Activated naive CD8-positive, alpha-beta T cell treated with anti-CD3 and anti-CD28 coated beads, Interleukin-2, amount 50 U/mL, for 24 hours (primary cell): ENCODE data around the gene ARHGAP10.

Experiments
- ATAC-seq: fragments of 150-1000 bp; cut with Tn5 transposase; one replicate; pipeline ENCODE4 v1.10.0; 2021
- DNase-seq: peaks from one replicate; pipeline ENCODE4 v3.0.0; 2021
- H3K27ac Mint-ChIP-seq: one replicate; pipeline ENCODE4 v1.8.0; 2021; ENCODE audit warnings: mild to moderate bottlenecking, mixed read lengths
- H3K27me3 Mint-ChIP-seq: one replicate; pipeline ENCODE4 v1.8.0; 2021; ENCODE audit warnings: mixed read lengths
- H3K36me3 Mint-ChIP-seq: one replicate; pipeline ENCODE4 v1.8.0; 2021; ENCODE audit warnings: low read depth, mixed read lengths
- H3K4me1 Mint-ChIP-seq: one replicate; pipeline ENCODE4 v1.8.0; 2021; ENCODE audit warnings: mixed read lengths
- H3K4me3 Mint-ChIP-seq: one replicate; pipeline ENCODE4 v1.8.0; 2021; ENCODE audit warnings: mild to moderate bottlenecking, moderate library complexity, mixed read lengths
- H3K9me3 Mint-ChIP-seq: one replicate; pipeline ENCODE4 v1.8.0; 2021; ENCODE audit warnings: mixed read lengths

ARHGAP10 gene

DNA sequence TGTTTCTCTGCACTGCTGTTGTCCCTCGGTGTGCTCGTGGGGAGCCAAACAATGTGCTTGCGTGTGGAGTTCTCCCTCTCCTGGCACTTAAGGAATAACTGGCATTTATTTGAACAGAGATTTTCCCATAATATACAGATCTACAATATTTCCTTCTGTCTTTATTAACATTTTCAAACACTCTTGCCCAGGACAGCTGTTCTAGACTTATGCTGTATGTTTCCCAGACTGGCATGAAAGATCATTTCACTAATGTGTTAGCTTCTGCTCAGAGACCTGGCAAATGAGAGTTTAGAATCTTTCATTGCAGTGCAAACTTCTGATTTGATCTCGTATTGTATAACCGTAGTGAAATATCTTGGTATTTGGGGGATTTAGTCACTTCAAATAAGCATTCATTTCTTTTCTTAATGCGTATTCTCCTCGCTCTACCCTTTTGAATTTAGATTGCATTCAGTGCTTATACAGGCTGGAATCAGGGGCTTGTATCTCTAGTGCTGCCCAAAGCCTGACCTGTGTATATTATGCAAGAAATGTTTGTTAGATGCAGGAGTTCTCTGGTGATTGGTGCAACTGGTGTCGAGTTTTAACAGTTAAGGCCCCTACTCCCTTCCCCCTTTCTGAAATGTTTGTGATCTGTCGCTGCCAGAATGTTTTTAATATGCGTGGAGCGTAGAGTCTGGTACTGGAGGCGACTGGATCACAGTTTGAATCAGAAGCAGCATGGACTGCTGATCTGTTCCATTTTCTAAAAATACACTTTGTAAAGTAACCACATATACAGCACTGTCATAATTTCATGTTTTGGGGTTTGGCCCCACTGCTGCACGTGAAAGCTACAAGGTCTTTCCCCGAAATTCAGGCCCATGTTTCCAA lies 326.3 kb downstream of the ARHGAP10 start:
- Mint-ChIP-seq H3K36me3 (no peaks in the 10 kb centered on the region), H3K27me3 (no peaks in the 10 kb centered on the region), H3K4me3 (no peak overlapping the region), H3K9me3 (no peaks in the 10 kb centered on the region), H3K4me1 (peaks cover 83% of the 10 kb centered on the region), H3K27ac (no peak overlapping the region)
- no peak for ATAC-seq
- no peak for DNase-seq

DNA sequence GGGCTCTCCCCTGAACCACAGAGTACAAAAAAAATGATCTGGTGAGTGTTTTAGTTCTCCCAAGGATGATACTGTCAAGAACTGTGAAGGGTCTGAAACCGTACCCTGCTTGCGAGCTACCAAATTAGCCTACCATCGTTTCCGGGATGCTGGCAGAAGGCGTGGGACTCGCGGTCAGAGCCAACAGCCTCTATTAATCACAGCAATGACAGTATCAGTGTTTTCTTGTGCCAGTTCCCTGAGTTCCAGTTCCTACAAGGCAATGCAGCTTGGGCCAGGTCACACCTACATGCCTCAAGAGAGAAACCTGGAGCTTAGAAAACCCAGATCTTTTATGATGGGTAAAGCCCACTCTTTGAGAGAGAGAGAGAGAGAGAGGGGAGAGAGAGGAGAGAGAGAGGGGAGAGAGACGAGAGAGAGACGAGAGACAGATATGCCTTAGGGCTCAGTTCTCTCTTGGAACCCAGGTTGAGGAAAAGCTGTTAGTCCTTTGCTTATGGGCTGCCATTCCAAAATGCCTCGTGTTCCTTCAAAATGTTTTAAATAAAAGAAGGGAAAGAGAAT lies 327.8 kb downstream of the ARHGAP10 start:
- H3K4me1 Mint-ChIP-seq: peaks cover 68% of the 10 kb centered on the region
- no peaks in the 10 kb centered on the region for H3K27me3 Mint-ChIP-seq
- no peak for ATAC-seq
- H3K27ac Mint-ChIP-seq: peak overlapping the region; percentile 63
- peak overlapping the region; percentile 59 for H3K4me3 Mint-ChIP-seq
- no peak for DNase-seq
- H3K36me3 Mint-ChIP-seq: no peaks in the 10 kb centered on the region
- H3K9me3 Mint-ChIP-seq: no peaks in the 10 kb centered on the region

DNA sequence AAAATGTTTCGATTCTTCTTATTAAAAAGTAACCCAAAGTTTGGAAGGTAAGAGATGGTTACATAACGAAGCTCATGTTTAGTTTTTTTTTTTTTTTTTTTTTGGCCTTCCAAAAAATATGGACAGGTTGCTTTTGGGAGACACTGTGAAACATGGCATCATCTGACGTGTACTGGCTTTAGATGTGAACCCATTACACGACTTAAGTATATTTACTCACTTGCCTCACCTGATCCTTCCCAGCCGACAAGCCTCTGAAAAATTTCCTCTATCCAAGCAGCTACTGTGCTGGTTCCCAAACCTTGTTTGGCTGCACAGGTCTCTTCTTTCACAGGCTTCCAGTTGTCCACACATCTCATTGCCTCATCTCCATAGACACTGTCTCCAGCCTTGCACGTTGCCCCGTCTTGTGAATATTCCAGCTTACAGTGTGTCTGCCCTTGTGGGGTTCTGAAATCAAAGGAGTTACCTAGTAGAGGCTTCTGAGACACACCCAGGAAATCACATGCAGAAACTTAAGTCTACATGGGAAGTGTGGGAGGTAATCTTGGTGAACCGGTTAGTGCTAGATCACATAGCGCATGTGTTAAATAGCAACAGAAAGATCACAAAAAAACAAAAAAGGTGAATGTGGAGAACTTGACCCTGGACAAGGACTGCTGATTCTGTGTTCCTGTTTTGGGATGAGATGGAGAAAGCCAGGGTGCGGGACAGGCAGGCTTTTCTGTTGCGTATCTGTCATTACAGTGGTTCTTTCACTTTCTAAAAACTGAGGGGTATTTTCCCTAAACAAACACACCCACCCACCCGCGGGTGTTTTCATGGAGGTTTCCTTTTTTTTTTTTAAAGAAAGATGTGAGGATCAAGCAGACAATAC lies 328.6 kb downstream of the ARHGAP10 start:
- Mint-ChIP-seq H3K4me1 (peaks cover 61% of the 10 kb centered on the region), H3K4me3 (peak overlapping the region; percentile 82), H3K9me3 (no peaks in the 10 kb centered on the region), H3K27ac (peak overlapping the region; percentile 79), H3K36me3 (peaks cover 4% of the 10 kb centered on the region), H3K27me3 (no peaks in the 10 kb centered on the region)
- DNase-seq: no peak
- ATAC-seq: no peak

GRCh38 chr4:148061141-148061481 lies 329.2 kb downstream of the ARHGAP10 start:
- peak overlapping the region; percentile 21 for H3K27ac Mint-ChIP-seq
- H3K36me3 Mint-ChIP-seq: peaks cover 4% of the 10 kb centered on the region
- no peaks in the 10 kb centered on the region for H3K9me3 Mint-ChIP-seq
- peak overlapping the region; percentile 82 for H3K4me3 Mint-ChIP-seq
- no peak for ATAC-seq
- peaks cover 55% of the 10 kb centered on the region for H3K4me1 Mint-ChIP-seq
- no peaks in the 10 kb centered on the region for H3K27me3 Mint-ChIP-seq
- DNase-seq: no peak

GRCh38 chr4:148061795-148062194 lies 329.9 kb downstream of the ARHGAP10 start:
- Mint-ChIP-seq H3K4me1 (peaks cover 49% of the 10 kb centered on the region), H3K27ac (no peak overlapping the region), H3K27me3 (no peaks in the 10 kb centered on the region), H3K9me3 (no peaks in the 10 kb centered on the region), H3K36me3 (peaks cover 4% of the 10 kb centered on the region), H3K4me3 (no peak overlapping the region)
- ATAC-seq (no peak), DNase-seq (no peak)

DNA sequence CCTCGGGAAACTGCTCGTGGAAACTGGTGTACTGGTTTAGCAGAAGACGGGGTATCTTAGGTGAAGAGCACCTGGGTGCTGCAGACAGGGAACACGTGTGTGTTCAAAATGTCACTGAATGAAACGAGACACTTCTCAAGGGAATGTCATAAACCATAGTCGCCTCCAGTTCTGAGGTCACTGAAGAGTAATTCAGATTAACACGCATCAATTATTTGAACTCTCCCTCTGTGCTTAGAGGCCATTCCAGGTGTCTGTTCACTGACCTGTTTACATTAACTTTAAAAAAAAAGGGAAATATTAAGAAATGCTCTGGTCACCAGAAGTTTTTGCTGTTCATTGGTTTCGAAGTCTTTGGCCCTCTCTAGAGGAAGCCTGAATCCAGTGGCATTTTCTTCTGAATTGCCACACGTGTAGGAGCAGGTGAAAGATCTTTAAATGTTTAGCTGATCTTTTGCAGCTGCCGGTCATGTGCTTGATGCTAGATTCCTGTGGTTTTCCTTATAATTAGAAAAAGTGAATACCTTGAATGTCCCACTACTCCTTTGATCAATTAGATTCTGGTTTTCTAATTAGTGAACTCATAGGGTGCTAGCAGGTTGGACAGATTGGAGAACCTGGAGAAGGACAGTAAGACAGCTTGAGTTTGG lies 330.5 kb downstream of the ARHGAP10 start:
- peaks cover 43% of the 10 kb centered on the region for H3K4me1 Mint-ChIP-seq
- ATAC-seq: no peak
- DNase-seq: no peak
- peaks cover 4% of the 10 kb centered on the region for H3K36me3 Mint-ChIP-seq
- no peaks in the 10 kb centered on the region for H3K27me3 Mint-ChIP-seq
- no peak overlapping the region for H3K4me3 Mint-ChIP-seq
- no peaks in the 10 kb centered on the region for H3K9me3 Mint-ChIP-seq
- H3K27ac Mint-ChIP-seq: no peak overlapping the region

DNA sequence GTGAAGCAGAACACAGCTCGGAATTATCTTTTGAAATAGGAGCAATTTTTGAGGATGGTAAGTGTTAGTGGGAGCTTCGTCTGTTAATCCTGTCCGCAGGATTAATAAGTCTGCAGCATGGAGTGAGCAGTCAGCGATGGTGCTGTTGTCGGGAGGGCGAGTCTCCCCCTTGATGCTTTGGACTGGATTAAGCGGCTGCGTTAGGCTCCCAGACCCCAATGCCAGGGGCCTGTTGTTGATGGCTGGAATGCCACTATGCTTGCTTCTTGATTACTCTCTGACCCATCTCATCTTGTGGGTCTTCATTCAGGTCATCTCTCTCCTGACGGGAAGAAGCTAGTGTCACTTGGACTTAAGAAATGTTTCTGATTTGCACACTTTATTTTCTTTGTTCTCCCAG lies 332.6 kb downstream of the ARHGAP10 start:
- H3K4me3 Mint-ChIP-seq: no peak overlapping the region
- H3K9me3 Mint-ChIP-seq: no peaks in the 10 kb centered on the region
- H3K27me3 Mint-ChIP-seq: no peaks in the 10 kb centered on the region
- H3K27ac Mint-ChIP-seq: no peak overlapping the region
- H3K4me1 Mint-ChIP-seq: peaks cover 23% of the 10 kb centered on the region
- DNase-seq (no peak), ATAC-seq (no peak)
- H3K36me3 Mint-ChIP-seq: peaks cover 4% of the 10 kb centered on the region

DNA sequence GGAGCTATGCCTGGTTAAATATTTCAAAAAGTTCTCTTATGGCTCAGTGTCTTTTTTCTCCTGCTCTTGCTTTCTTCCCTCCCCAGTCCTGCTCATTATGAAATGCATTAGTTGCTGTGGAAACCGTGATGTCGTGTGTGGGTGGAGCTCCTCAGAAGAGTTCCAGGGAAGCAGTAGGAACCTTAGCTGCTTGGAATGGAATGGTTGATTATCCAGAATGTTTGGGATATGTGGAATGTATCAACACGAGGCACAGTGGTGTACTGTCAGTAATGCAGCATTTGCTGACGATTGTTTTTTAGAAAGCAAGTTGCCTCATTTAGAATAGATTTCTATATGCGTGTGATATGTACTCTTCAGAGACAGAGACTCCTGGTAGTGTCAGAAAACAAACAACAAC lies 333.2 kb downstream of the ARHGAP10 start:
- H3K27ac Mint-ChIP-seq: no peak overlapping the region
- no peak for DNase-seq
- H3K4me1 Mint-ChIP-seq: peaks cover 19% of the 10 kb centered on the region
- H3K36me3 Mint-ChIP-seq: peaks cover 4% of the 10 kb centered on the region
- no peak for ATAC-seq
- no peaks in the 10 kb centered on the region for H3K27me3 Mint-ChIP-seq
- H3K9me3 Mint-ChIP-seq: no peaks in the 10 kb centered on the region
- H3K4me3 Mint-ChIP-seq: no peak overlapping the region

DNA sequence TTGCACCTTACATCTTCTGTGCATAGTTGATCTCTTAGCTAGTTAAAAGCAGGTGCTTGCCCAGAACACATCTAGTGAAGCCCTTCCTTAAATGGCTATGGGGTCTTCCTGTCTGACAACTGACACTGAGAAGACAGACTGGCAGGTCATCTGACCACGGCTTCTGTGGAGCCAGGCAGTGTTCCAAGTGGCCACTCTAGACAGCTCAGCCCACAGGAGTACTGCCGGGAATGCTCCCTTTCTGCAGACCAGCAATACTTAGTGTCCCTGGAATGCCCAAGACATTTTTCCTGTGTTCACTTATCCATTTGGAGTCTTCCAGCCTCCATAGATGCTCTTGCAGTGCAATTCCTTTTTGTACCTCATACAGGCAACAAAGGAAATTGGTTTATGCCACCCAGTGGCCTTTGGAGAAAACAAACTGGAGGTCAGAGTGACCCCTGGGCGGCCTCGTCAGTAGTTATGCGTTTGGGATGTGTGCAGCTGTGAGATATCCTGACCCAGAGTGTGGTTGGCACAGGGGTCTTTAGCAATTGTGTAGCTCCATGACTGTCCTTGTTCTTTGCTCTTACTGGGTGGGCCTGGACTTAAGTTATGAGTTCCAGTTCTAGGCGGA lies 335.5 kb downstream of the ARHGAP10 start:
- no peaks in the 10 kb centered on the region for H3K9me3 Mint-ChIP-seq
- ATAC-seq: no peak
- DNase-seq: no peak
- H3K27ac Mint-ChIP-seq: no peak overlapping the region
- H3K27me3 Mint-ChIP-seq: no peaks in the 10 kb centered on the region
- H3K4me1 Mint-ChIP-seq: no peaks in the 10 kb centered on the region
- H3K36me3 Mint-ChIP-seq: peaks cover 9% of the 10 kb centered on the region
- no peak overlapping the region for H3K4me3 Mint-ChIP-seq

DNA sequence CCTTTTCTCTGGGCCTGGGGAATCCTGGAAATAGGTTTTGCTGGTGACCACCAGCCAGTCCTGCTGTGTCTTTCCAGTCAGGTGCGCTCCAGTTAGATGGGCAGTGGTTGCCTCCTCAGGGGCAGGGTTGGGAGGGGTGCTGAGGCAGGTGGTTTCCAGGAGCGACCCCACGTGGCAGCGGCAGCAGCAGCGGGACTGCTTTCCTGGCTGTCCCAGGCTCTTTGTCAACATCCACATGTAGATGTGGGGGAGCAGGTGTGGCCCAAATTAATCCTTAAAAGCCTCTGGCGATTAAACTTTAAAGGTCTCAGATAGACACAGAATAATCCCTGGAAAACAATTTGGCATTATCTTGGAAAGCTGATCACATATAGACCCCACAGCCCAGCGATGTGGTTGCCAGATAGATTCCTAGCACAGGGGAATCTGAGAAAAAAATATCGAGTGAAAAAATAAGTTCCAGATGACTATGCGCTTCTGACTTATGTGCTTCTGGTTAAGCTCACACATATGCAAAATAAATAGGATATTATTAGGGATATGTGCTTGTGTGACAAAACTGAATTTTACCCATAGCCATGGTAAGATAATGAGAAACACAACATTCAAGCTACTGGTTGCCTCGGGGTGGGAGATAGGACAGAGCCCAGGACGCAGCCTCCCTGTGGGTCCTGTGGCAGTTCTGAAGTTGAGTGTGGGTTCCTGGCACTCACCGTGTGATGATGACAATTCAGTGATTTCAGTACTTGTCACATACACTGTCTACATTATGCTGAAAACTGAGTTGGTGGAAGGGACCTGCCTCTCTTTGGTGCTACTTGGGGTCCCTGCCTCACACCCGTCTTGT lies 336.4 kb downstream of the ARHGAP10 start:
- Mint-ChIP-seq H3K27me3 (no peaks in the 10 kb centered on the region), H3K27ac (no peak overlapping the region), H3K9me3 (no peaks in the 10 kb centered on the region), H3K4me3 (no peak overlapping the region), H3K4me1 (no peaks in the 10 kb centered on the region), H3K36me3 (peaks cover 18% of the 10 kb centered on the region)
- ATAC-seq (no peak), DNase-seq (no peak)

- Mint-ChIP-seq H3K27ac (no peak overlapping the region), H3K27me3 (no peaks in the 10 kb centered on the region), H3K4me1 (no peaks in the 10 kb centered on the region), H3K4me3 (no peak overlapping the region), H3K36me3 (peaks cover 26% of the 10 kb centered on the region), H3K9me3 (peaks cover 5% of the 10 kb centered on the region)
- no peak for DNase-seq
- no peak for ATAC-seq
These were observed 337.4 kb downstream of the ARHGAP10 start for GRCh38 chr4:148069086-148069894.

GRCh38 chr4:148069895-148070178 lies 337.9 kb downstream of the ARHGAP10 start:
- no peak for DNase-seq
- Mint-ChIP-seq H3K4me1 (no peaks in the 10 kb centered on the region), H3K27ac (no peak overlapping the region), H3K9me3 (peaks cover 9% of the 10 kb centered on the region), H3K27me3 (no peaks in the 10 kb centered on the region), H3K4me3 (no peak overlapping the region), H3K36me3 (peaks cover 29% of the 10 kb centered on the region)
- no peak for ATAC-seq

DNA sequence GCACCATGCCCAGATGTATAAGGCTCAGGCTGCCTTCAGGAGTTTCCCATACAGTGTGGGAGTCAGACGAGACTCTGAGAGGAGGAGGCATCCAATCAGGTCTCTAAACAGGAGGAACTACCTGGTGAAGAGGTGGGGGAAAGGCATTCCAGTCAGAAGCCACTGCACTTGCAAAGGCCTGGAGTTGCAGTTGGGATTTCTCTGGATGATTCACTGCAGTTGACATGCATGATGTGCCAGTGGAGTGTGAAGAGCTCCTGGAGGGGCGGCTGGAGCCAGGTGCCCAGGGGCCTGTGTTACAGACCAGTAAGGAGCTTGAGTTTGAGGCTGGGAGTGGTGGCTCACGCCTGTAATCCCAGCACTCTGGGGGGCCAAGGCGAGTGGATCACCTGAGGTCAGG lies 339.1 kb downstream of the ARHGAP10 start:
- no peak overlapping the region for H3K4me3 Mint-ChIP-seq
- H3K9me3 Mint-ChIP-seq: peaks cover 21% of the 10 kb centered on the region
- ATAC-seq: no peak
- H3K36me3 Mint-ChIP-seq: peaks cover 37% of the 10 kb centered on the region
- no peak overlapping the region for H3K27ac Mint-ChIP-seq
- H3K4me1 Mint-ChIP-seq: no peaks in the 10 kb centered on the region
- H3K27me3 Mint-ChIP-seq: no peaks in the 10 kb centered on the region
- no peak for DNase-seq
